ENCODE measurements around the gene PBX4.

DNA sequence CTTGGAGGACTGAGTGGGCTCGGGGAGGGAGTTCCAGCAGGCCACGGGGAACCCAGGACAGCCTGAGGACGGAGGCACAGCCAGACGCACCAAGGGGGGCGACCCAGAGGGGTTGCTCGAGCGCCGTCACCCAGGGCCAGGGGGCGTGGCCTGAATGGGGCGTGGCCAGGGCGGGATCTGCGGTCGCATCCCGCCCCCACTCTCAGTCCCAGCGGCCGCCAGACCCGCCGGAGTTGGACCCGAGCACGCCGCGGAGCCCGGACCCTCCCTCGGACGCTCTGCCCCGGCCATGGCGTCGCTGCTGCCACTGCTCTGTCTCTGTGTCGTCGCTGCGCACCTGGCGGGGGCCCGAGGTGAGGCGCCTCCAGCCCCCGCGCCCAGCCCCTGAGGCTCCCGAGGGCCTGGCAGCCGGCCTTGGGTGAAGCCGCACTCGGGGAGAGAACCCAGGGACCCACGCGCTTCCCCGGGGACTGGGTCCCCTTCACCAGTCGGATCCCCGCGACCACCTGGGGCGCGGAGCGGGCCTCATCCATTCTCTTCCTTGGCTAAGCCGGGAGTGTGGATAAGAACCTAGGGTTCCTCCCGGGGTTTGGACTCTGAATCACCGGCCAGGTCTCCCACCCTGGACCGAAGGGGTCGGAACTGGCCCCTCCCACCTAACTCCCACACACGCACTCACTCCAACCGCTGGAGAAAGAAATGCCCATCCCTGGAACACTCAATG is 80.3 kb downstream of the PBX4 start, which contains the start of gene CILP2:
- no peak for TF ChIP-seq GATA2 (IDR thresholded peaks at IDR 0.05; ENCODE audit: low read depth, low read length)
- TF ChIP-seq GATA3 (IDR thresholded peaks at IDR 0.05; ENCODE audit: low read depth, low read length): no peak

Data from SH-SY5Y (cell line).